Measurements from ENCODE around the gene ABCA4. TPM values are rescaled to one million over a fixed set of nuclear protein-coding genes. Genes with fewer than 3 reads are reported as not detected.

The ABCA4 gene
- total RNA-seq, 4 donors from 2014 or later = not detected

- in situ Hi-C loops (cut with MboI; ENCODE audit: low sequenced_read_pairs in 4 of 4) = no loop called here
- no peaks in the 10 kb centered on the region for H3K27me3 ChIP-seq
Observed at GRCh38 chr1:94006604-94007003, 114.3 kb downstream of the ABCA4 start.

GRCh38 chr1:94004924-94005323 lies 116.0 kb downstream of the ABCA4 start:
- Histone ChIP-seq H3K27ac (no peak overlapping the region), H3K27me3 (no peaks in the 10 kb centered on the region), H3K4me3 (no peak overlapping the region), H3K4me1 (no peaks in the 10 kb centered on the region), H3K36me3 (no peaks in the 10 kb centered on the region), H3K9me3 (no peaks in the 10 kb centered on the region)
- ATAC-seq (no peak), DNase-seq (no peak)
- in situ Hi-C loops (cut with MboI; ENCODE audit: low sequenced_read_pairs in 4 of 4) (no loop called here), intact Hi-C loops (cut with DNase I; ENCODE audit: low total_unique reads) (no loop called here)
- no peak for TF ChIP-seq POLR2A (IDR thresholded peaks at IDR 0.05)
- TF ChIP-seq CTCF (IDR thresholded peaks at IDR 0.05 in 4 of 5, conservative IDR thresholded peaks at IDR 0.05 in 1 of 5) = no peak

More at GRCh38 chr1:94006604-94007003, 114.3 kb downstream of the ABCA4 start:
- no peak for TF ChIP-seq CTCF (IDR thresholded peaks at IDR 0.05 in 4 of 5, conservative IDR thresholded peaks at IDR 0.05 in 1 of 5)
- no peak for TF ChIP-seq POLR2A (IDR thresholded peaks at IDR 0.05)
- no peak for DNase-seq
- no peak overlapping the region for H3K4me3 ChIP-seq
- intact Hi-C loops (cut with DNase I; ENCODE audit: low total_unique reads) = no loop called here
- H3K36me3 ChIP-seq = no peaks in the 10 kb centered on the region
- no peaks in the 10 kb centered on the region for H3K4me1 ChIP-seq
- no peaks in the 10 kb centered on the region for H3K9me3 ChIP-seq
- no peak overlapping the region for H3K27ac ChIP-seq
- ATAC-seq = no peak

GRCh38 chr1:94002046-94002787 lies 118.7 kb downstream of the ABCA4 start:
- Histone ChIP-seq H3K4me1 (no peaks in the 10 kb centered on the region), H3K4me3 (no peak overlapping the region), H3K36me3 (no peaks in the 10 kb centered on the region), H3K27ac (no peak overlapping the region), H3K9me3 (no peaks in the 10 kb centered on the region), H3K27me3 (no peaks in the 10 kb centered on the region)
- in situ Hi-C loops (cut with MboI; ENCODE audit: low sequenced_read_pairs in 4 of 4) = no loop called here
- DNase-seq = no peak
- no peak for ATAC-seq
- intact Hi-C loops (cut with DNase I; ENCODE audit: low total_unique reads) = no loop called here
- TF ChIP-seq POLR2A (IDR thresholded peaks at IDR 0.05) (no peak), CTCF (IDR thresholded peaks at IDR 0.05 in 4 of 5, conservative IDR thresholded peaks at IDR 0.05 in 1 of 5) (no peak)

- intact Hi-C loops (cut with DNase I; ENCODE audit: low total_unique reads) = no loop called here
- Histone ChIP-seq H3K27me3 (no peaks in the 10 kb centered on the region), H3K27ac (no peak overlapping the region), H3K9me3 (no peaks in the 10 kb centered on the region), H3K4me1 (no peaks in the 10 kb centered on the region), H3K36me3 (no peaks in the 10 kb centered on the region), H3K4me3 (no peak overlapping the region)
- ATAC-seq (no peak), DNase-seq (no peak)
- in situ Hi-C loops (cut with MboI; ENCODE audit: low sequenced_read_pairs in 4 of 4) = no loop called here
- TF ChIP-seq POLR2A (IDR thresholded peaks at IDR 0.05) = no peak
- TF ChIP-seq CTCF (IDR thresholded peaks at IDR 0.05 in 4 of 5, conservative IDR thresholded peaks at IDR 0.05 in 1 of 5) = no peak
Observed at GRCh38 chr1:94001397-94002045, 119.4 kb downstream of the ABCA4 start.
